Fibroblast of skin of right biceps (primary cell): ENCODE data around the gene NFE2.
"Not testable (repeated sequence)": the region's sequence is repeated elsewhere in the genome, so short reads cannot be mapped to it uniquely, and the experiment has no call there.

ENCODE experiments used
- DNase-seq: peaks from one replicate; pipeline ENCODE4 v3.0.0-alpha.2; 2013

NFE2 gene

GRCh38 chr12:54281261-54281638 lies 19.6 kb downstream of the NFE2 start:
- not testable (repeated sequence) for DNase-seq

GRCh38 chr12:54280468-54281260 lies 20.2 kb downstream of the NFE2 start, which contains the start of gene HNRNPA1:
Gene HNRNPA1 (plus strand): TSS chr12:54280726. CDS start chr12:54280808, 82 bp downstream.
- DNase-seq = peak; percentile 100

- peak; percentile 100 for DNase-seq
These were observed 21.0 kb downstream of the NFE2 start, which contains the start of gene CBX5 for GRCh38 chr12:54279632-54280467. Gene CBX5 (minus strand): TSS chr12:54280122. CDS start chr12:54257650, 22,472 bp downstream.

GRCh38 chr12:54279227-54279631 lies 21.6 kb downstream of the NFE2 start:
- DNase-seq = no peak

- DNase-seq = peak; percentile 86
These were observed 23.0 kb downstream of the NFE2 start for GRCh38 chr12:54277823-54278276.

- no peak for DNase-seq
These were observed 24.4 kb downstream of the NFE2 start for GRCh38 chr12:54276368-54276767.

GRCh38 chr12:54273981-54274380 lies 26.8 kb downstream of the NFE2 start:
- DNase-seq = no peak

- no peak for DNase-seq
These were observed 28.6 kb downstream of the NFE2 start for GRCh38 chr12:54272214-54272613.

- no peak for DNase-seq
These were observed 30.5 kb downstream of the NFE2 start for GRCh38 chr12:54270345-54270744.

- DNase-seq = no peak
These were observed 34.0 kb downstream of the NFE2 start for GRCh38 chr12:54266852-54267251.

- DNase-seq = no peak
These were observed 35.4 kb downstream of the NFE2 start for GRCh38 chr12:54265364-54265812.

- peak; percentile 83 for DNase-seq
These were observed 38.4 kb downstream of the NFE2 start for GRCh38 chr12:54262403-54262925.

- peak; percentile 30 for DNase-seq
These were observed 38.9 kb downstream of the NFE2 start for GRCh38 chr12:54261815-54262402.

- DNase-seq = peak; percentile 94
These were observed 41.4 kb downstream of the NFE2 start for GRCh38 chr12:54259194-54260011.

- peak; percentile 90 for DNase-seq
These were observed 42.6 kb downstream of the NFE2 start for GRCh38 chr12:54258201-54258681.

- no peak for DNase-seq
These were observed 43.5 kb downstream of the NFE2 start for GRCh38 chr12:54257332-54257731.

GRCh38 chr12:54253240-54253639 lies 47.6 kb downstream of the NFE2 start:
- no peak for DNase-seq

GRCh38 chr12:54251667-54252284 lies 49.0 kb downstream of the NFE2 start:
- DNase-seq = peak; percentile 58

- DNase-seq = no peak
These were observed 51.3 kb downstream of the NFE2 start for GRCh38 chr12:54249489-54249888.

- no peak for DNase-seq
These were observed 54.7 kb downstream of the NFE2 start for GRCh38 chr12:54246011-54246641.
